Nephron progenitor cell (in vitro differentiated cells): ENCODE measurements around the gene PHLDA3.

Experiments
- DNase-seq: peaks from one replicate; pipeline ENCODE4 v3.0.0; 2021
- H3K27ac Mint-ChIP-seq: 2 replicates; pipeline ENCODE4 v1.8.0; 2021; ENCODE audit warnings: mild to moderate bottlenecking, moderate library complexity, mixed read lengths
- H3K27me3 Mint-ChIP-seq: 2 replicates; pipeline ENCODE4 v1.8.0; 2021; ENCODE audit warnings: mild to moderate bottlenecking, low read depth, mixed read lengths; ENCODE audit not compliant: poor library complexity
- H3K36me3 Mint-ChIP-seq: 2 replicates; pipeline ENCODE4 v1.8.0; 2021; ENCODE audit warnings: low read depth, mixed read lengths
- H3K4me1 Mint-ChIP-seq: 2 replicates; pipeline ENCODE4 v1.8.0; 2021; ENCODE audit warnings: mixed read lengths
- H3K4me3 Mint-ChIP-seq: 2 replicates; pipeline ENCODE4 v1.8.0; 2021; ENCODE audit warnings: mild to moderate bottlenecking, moderate library complexity, mixed read lengths
- H3K9me3 Mint-ChIP-seq: 2 replicates; pipeline ENCODE4 v1.8.0; 2021; ENCODE audit warnings: mild to moderate bottlenecking, moderate library complexity, mixed read lengths
- TF ChIP-seq, protein P1 (sequence below): fragments of 200-600 bp; sonication (generic); IDR thresholded peaks from 2 replicates; pipeline ENCODE4 v1.5.0; 2021; ENCODE audit warnings: antibody characterized with exemption

The PHLDA3 gene

DNA sequence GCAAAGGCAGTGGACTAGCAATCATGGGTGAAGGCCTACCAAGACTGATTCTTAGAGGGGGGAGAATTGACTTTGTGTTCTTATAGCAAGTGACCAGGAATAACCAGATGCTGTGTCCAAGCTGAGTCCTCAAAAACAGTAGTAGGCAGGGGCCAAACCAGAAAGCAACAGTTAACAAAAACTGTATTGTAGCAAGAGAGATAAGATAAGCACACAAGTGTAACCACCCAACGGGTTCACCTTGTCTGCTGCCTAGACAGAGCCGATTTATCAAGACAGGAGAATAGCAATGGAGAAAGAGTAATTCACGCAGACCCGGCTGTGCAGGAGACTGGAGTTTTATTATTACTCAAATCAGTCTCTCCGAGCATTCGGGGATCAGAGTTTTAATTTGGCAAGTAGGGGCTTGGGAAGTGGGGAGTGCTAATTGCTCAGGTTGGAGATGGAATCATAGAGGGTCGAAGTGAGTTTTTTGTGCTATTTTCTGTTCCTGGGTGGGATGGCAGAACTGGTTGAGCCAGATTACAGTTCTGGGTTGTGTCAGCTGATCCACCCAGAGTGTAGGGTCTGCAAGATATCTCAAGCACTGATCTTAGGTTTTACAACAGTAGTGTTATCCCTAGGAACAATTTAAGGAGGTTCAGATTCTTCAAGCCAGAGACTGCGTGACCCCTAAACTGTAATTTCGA lies 46.2 kb upstream of the PHLDA3 start:
- H3K4me3 Mint-ChIP-seq = no peak overlapping the region
- H3K9me3 Mint-ChIP-seq = no peaks in the 10 kb centered on the region
- peaks cover 36% of the 10 kb centered on the region for H3K27me3 Mint-ChIP-seq
- DNase-seq = no peak
- H3K36me3 Mint-ChIP-seq = no peaks in the 10 kb centered on the region
- H3K27ac Mint-ChIP-seq = no peak overlapping the region
- H3K4me1 Mint-ChIP-seq = peaks cover 21% of the 10 kb centered on the region
- TF ChIP-seq, protein P1, sequence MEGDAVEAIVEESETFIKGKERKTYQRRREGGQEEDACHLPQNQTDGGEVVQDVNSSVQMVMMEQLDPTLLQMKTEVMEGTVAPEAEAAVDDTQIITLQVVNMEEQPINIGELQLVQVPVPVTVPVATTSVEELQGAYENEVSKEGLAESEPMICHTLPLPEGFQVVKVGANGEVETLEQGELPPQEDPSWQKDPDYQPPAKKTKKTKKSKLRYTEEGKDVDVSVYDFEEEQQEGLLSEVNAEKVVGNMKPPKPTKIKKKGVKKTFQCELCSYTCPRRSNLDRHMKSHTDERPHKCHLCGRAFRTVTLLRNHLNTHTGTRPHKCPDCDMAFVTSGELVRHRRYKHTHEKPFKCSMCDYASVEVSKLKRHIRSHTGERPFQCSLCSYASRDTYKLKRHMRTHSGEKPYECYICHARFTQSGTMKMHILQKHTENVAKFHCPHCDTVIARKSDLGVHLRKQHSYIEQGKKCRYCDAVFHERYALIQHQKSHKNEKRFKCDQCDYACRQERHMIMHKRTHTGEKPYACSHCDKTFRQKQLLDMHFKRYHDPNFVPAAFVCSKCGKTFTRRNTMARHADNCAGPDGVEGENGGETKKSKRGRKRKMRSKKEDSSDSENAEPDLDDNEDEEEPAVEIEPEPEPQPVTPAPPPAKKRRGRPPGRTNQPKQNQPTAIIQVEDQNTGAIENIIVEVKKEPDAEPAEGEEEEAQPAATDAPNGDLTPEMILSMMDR = no peak

DNA sequence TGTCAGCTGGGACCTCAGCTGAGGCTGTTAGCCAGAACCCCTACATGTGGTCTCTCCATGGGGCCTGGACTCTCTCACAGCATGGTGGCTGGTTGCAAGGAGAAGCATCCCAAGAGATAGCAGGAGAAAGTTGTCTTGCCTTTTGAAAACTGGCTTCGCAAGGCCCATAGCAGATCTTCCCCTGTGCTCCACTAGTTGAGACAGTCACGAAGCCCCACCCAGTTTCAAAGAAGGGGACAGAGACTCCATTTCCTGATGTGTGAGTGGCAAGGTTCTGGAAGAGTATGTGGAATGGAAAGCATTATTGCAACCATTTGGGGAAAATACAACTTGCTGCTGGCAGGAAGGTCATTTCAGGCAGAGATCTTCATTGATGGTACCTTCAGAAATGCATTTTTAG lies 45.5 kb upstream of the PHLDA3 start:
- H3K27ac Mint-ChIP-seq = no peak overlapping the region
- TF ChIP-seq, protein P1 = no peak
- H3K36me3 Mint-ChIP-seq = no peaks in the 10 kb centered on the region
- H3K9me3 Mint-ChIP-seq = no peaks in the 10 kb centered on the region
- H3K27me3 Mint-ChIP-seq = peaks cover 42% of the 10 kb centered on the region
- no peak overlapping the region for H3K4me3 Mint-ChIP-seq
- no peak for DNase-seq
- peaks cover 21% of the 10 kb centered on the region for H3K4me1 Mint-ChIP-seq

DNA sequence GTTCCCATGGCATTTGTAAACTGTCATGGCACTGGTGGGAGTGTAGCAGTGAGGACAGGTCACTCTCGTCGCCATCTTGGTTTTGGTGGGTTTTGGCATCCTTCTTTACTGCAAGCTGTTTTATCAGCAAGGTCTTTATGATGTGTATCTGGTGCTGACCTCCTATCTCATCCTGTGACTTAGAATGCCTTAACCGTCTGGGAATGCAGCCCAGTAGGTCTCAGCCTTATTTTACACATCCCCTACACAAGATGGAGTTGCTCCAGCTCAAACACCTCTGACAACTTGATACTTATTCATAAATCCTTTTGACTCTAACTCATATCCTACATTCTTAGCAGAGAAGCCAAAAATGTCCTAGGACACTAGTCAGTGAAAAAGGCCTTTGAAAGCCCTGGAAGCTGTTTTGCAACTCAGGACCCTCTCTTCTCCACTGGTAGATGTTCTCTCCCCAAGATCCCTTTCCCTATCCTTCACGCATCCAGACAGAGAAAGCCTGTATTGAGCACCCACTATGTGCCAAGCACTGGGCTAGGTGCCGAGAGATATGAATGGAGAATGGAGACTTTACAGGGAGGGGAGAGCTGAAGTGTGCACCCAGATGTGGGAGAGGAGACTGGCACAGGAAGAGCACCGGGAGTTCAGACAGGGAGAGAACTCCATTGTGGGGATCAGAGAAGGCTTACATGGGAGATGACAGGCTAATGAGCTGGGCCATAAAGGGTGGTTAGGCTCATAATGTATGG lies 44.7 kb upstream of the PHLDA3 start:
- no peak overlapping the region for H3K27ac Mint-ChIP-seq
- H3K4me1 Mint-ChIP-seq = peaks cover 21% of the 10 kb centered on the region
- H3K4me3 Mint-ChIP-seq = no peak overlapping the region
- H3K36me3 Mint-ChIP-seq = no peaks in the 10 kb centered on the region
- TF ChIP-seq, protein P1 = no peak
- H3K27me3 Mint-ChIP-seq = peaks cover 45% of the 10 kb centered on the region
- no peak for DNase-seq
- H3K9me3 Mint-ChIP-seq = no peaks in the 10 kb centered on the region

DNA sequence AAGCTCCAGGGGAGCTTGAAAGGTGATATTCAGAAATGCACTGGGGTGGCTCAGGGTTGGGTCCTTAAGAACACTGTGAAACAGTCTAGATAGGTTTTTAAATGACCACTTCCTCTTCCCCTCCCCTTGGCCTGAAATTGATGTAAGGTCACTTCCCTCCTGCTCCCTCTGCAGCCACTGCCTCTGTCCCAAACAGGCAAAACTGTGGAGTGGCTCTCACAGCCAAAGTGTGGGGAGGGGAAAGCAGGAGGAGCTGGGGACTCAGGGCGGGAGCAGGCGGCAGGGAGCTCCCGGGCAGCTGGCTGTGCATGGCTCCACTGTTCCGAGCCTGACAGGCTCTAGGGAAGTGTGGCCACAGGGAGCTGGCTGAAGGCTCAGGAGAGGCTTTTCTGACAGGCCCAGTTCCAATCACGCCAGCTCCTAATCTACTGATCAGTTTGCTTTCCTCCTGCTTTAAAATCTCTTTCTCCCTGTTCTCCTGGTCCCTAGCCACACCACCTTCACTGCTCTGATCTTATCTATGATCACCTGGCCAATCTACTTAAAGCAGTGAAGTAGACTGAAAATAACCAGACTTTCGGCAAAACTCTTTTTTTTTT lies 43.1 kb upstream of the PHLDA3 start:
- peak; percentile 56 for DNase-seq
- TF ChIP-seq, protein P1 = no peak
- peak overlapping the region; percentile 77 for H3K27ac Mint-ChIP-seq
- H3K36me3 Mint-ChIP-seq = no peaks in the 10 kb centered on the region
- H3K4me3 Mint-ChIP-seq = peak overlapping the region; percentile 39
- peaks cover 21% of the 10 kb centered on the region for H3K4me1 Mint-ChIP-seq
- H3K9me3 Mint-ChIP-seq = no peaks in the 10 kb centered on the region
- H3K27me3 Mint-ChIP-seq = peaks cover 43% of the 10 kb centered on the region

DNA sequence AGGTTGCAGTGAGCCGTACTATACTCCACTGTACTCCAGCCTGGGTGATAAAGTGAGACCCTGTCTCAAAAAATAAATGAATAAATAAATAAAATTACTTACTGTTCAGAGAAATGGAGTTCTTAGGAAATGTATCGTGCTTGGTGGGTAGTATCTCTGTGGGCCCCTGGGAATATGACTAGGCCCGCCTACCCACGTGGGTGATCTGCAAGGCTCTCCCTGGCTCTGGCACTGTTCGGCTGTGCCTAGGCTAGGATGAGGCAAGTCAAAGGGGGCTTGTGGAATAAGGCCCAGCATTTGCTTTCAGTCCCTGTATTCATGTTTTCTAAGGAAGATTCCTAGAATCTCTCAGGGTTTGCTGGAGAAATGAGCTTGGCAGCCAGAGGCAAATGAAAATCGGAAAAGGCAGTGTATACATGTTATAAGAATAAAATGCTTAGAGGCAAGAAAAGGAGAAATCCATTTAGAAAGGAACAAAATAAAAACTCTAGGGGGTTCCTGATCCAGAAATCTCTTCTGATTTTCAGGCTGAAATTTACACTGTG lies 42.5 kb upstream of the PHLDA3 start:
- Mint-ChIP-seq H3K27me3 (peaks cover 43% of the 10 kb centered on the region), H3K36me3 (no peaks in the 10 kb centered on the region), H3K4me3 (no peak overlapping the region), H3K9me3 (no peaks in the 10 kb centered on the region), H3K27ac (peak overlapping the region; percentile 76), H3K4me1 (peaks cover 23% of the 10 kb centered on the region)
- TF ChIP-seq, protein P1 = no peak
- DNase-seq = no peak
